HG03060 (cell line): ENCODE results near the gene ZBTB16.

Experiments
- ATAC-seq: cut with Tn5 transposase; IDR thresholded peaks from one replicate; pipeline ENCODE4 v1.9.1; 2021; ENCODE audit warnings: low read depth, moderate number of reproducible peaks; ENCODE audit not compliant: unreplicated experiment

Gene ZBTB16

DNA sequence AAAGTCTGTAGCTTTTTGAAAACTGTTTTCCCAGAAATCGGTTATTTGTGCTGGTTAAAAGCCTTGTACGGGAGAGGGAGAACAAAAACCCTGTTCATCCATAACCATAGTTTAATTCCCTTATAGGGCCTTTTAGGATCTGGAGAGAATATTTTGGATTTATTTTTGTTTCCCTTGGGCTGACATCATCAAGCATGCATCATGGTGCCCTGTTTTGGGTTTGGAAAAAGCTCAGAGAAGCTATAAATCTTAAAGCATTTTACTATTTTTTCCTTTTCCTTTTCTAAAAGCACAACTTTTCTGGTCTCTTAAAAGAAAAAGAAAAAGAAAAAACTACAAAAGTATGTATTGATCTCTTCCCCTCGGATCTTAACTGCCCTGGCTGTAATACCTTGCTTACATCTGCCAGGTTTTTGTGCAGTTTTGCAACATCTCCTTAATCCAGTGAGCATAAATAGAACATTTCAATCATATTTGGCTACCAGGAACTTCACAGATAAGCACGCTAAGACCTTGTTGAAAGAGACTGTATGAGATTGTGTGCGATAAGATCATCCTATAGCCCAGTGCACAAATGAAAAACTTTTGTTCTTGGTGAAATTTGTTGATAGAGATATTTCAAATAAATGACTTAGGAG is 88.0 kb downstream of the ZBTB16 start:
- ATAC-seq: no peak

DNA sequence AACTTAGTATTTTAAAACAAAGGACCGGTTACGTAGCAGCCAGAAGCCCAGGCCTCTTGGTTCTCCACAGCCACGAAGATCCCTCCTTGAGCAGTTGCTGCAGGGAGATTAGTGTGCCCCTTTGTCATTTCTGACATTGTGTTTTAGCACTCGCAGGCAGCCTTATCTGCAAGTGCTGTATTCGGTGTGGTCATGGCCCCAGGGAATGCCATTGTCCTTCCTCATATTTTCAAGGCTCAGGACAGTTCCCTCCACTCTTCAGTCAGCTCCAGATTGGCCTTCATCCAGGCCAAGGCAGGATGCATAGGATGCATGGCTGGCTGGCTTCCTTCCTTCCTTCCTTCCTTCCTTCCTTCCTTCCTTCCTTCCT is 88.5 kb downstream of the ZBTB16 start:
- no peak for ATAC-seq

DNA sequence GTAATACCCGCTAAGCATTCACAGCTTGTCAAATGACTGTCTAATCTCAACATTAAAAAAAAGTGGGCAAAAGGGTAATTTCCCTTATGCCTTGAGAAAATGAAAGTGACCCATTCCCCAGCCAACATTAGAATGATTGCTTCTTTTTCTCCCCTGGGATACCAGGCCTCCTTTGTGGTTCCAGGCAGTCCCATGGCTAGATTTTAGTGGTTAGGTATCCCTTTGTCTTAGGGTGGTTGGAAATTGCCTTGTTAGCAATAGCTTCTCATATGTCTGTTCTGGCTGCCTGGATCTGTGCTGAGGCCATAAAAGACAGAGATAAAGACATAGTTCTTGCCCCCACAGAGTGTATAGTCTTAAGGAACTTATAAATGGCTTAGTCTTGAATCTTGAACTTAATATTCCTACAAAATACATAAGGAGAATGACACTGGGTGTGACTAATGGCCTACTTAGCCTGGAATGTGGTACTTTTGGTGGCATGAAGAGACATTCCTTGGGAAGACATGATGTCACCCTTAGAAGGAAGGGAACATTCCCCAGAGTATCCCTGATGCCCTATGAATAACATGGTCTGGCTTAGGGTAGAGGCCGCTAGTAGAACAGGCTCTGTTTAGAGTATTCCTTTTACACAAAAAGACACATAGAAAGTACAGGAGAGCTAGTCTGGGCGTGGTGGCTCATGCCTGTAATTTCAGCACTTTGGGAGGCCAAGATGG is 90.3 kb downstream of the ZBTB16 start:
- no peak for ATAC-seq

DNA sequence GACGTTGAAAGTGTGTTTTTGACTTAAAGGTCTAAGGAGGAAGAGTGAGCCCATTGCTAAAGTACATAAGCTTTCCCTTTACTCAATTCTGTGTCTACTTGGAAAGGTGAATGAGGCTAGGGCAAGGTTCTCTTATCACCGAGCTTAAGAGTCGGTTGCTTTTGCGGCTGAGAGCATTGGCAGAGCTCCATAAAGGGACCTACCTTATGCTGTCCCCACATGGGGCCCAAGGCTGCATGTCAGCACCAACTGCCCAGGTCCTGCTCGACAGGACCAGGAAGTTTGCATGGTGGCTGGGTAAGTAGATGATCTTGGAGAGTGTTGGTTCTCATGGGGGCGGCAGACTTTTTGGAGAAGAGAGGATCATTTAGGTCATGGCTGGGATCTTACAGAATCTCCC is 91.2 kb downstream of the ZBTB16 start:
- no peak for ATAC-seq

DNA sequence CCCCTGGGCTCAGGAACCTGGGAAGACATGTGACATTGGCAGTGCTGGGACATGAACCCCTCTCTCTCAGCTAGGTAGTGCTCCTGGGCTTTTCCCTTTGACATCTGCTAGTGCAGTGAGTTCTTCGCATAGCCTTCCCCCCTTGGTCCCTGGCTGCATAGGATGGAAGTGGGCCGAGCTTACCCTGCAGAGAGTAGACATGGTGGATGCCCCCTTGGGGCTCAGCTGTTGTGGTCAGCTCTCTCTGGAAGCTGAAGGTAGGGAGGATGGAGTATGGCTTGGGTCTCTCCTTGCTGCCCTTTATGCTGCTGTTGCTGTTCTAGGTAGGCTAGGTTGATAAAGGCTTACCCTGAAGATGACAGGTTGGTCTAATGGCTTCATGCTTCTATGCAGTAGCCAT is 92.1 kb downstream of the ZBTB16 start:
- ATAC-seq: no peak

DNA sequence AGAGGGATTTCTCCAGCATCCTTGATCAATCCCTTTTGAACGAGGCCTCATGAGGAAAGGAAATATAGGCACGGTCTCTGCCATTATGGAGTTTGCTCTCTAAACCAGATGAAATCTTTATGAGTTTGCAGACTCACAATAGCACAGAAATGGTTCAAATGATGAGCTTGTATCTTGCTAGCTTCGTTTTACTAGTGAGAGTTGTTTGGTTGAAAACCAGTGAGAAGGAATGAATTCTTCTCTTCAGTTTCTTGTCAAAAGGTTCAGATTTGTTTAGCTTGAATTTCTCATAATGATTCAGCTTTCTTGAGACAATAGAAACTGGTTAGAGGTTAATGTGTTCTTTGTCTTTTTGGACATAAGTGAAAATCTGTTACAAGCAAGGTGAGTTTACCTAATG is 92.7 kb downstream of the ZBTB16 start:
- no peak for ATAC-seq

DNA sequence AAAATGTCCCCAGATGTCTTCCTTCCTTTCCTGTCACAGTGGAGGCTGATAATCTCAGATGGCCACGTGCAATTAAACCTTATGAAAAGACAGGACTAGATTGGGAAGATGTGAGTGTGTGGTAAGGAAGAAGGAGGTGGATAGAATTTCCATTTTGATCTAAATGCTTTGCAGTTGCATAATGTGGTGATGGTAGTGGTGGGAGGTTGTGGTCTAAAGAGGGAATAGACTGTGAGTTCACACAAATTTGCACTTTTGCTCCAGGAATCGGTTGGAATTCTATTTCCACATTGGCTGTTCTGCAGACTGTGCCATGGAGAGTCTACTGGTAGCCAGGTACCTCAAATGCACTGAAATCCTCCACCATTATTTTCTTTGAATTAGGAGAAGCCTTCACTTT is 93.3 kb downstream of the ZBTB16 start:
- ATAC-seq: no peak

DNA sequence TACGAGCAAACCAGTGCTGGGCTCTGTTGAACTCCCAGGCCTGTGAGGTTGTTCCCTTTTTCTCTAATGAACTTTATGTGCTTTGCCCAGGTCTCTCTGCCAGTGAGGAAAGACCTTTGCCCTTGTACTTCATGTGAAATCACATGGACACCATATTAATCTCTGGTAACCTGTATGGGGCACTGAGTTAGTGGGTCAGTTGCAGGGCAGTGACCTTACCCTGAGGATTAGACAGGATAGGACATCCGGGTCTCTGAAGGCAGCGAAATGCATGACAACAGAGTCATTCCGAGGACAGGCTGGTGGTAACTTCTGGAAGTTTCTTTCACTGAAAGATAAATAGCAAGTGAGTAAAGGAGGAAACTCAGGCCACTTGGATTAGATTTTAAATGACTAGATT is 93.7 kb downstream of the ZBTB16 start:
- ATAC-seq: no peak

DNA sequence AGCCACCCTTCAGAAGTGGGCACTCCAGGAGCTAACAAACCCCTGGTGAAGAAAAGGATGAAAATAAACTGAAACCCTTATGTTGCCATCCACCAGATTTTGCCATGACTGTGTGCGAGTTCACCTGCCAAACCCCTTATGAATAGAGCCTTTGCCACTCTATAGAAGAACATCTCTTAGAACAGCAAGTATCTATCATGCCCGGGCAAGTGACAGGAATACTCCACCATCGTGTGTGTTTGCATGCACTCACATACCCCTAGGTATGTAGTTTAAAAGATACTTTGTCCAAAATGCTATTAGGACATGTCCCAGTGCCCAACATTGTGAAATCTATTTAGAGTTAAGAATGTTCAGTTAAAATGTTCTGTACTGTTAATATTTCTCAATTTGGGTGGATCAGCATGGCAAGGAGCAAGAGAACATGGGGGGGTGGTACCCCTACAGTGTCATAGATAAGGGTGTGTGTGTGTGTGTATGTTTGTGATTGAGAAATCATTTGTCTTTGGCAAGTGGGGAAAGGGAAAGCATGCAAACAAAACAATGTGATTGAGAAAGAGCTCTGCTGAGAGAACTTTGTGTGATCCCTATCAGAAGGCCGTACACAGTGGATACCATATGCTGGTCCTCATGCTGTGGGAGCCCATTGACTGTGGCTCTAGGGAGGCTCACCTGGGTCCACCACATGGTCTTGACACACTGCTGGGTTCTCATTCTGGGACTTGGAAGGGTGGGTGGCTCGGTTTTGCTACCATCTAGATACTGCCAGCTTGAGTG is 94.9 kb downstream of the ZBTB16 start:
- ATAC-seq: no peak

DNA sequence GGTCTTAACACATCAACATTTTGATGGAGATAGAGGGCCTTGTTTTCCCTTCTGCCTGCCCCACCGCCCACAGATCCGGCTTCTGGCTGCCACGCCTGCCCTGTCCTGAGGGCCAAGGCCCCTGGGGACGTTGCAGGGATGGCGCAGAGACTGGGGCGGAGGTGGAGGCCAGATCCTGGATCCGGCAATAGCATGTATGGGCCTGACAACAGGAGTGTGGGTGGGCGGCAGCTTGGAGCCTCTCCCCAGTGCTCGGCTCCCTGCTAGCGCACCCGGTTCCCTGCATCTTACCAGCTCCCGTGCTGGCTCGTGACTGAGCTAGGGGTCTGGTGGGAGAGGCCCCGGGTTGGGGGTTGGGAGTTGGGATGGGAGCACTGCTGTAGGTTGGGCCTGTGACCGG is 95.6 kb downstream of the ZBTB16 start:
- no peak for ATAC-seq

DNA sequence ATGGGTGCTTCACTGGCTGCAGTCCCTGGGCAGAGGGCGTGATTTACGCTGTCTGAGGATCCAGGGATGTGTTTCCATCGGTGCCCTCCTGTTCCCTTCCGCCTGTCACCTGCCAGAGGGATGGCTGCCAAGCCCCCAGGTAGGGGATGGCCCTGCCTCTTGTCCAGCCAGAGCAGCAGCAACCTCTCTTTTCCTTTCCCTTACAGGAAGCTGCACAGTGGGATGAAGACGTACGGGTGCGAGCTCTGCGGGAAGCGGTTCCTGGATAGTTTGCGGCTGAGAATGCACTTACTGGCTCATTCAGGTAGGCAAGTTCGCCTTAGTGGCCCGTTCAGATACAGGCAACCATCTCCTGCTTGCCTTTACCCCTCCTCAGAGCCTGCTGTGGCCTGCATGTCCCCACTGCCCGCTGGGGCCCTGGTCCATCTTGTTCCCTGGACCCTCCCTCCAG is 96.6 kb downstream of the ZBTB16 start:
- no peak for ATAC-seq

DNA sequence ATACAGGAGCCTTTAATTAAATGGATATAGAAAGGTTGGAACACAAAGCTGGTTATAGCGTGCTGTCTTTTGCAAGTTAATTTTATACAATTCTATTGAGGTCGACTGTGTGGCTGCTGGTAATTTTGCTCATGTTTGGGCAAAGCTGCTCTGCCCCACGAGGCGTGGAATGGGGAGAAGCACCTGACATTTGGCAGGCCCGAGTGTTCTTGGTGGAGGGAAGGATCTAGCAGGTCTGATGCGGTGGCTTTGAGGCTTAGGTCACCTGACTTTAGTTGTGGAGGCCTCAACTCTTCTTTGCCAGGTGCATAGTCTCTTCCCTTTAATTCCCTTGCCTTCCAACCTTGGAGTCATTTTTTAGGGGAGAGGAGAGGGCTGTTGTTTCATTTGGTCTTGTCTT is 97.3 kb downstream of the ZBTB16 start:
- ATAC-seq: no peak

DNA sequence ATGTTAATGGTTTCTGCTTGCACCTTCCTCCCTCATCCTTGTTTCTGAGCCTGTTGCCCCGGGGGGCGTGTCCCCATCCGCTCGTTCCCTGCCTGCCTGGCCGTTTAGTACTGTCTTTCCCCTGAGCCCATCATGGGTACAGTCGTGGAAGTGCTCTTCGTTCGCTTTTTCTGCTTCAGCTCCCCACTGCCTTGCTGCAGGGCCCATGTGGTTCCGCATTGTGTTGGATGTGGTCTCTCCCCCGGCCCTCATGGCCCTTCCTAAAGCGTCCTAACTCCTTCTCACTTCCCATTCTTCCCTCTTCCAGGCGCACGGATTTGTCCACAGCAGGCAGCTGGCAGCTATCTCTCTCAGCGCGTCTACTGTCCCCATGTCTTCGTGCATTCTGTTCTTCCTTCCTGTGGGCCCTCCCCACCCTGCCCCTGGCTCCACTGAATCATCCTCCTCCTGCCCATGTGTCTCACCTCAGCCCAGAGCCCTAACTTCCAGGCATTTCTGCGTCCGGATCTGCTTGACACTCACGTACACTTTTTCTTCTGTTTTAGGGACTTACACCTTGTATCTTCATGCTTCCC is 98.1 kb downstream of the ZBTB16 start:
- no peak for ATAC-seq

DNA sequence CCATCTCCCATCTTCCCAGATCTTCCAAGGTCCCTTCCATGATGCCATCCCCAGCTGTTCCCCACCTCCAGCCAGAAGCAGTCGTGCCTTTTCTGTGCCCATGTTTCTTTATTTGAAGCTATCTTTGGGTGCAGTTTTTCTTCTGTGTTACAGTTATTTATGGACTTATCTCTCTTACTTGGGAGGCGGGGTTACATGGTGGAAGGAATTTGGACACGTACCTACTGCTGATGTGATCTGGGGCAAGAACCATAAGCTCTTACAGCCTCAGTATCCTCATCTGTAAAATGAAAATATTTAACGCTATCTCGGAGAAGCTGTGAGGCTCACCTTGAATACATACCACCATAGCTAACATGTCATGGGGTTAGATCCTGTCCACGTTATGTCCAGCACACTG is 98.9 kb downstream of the ZBTB16 start:
- no peak for ATAC-seq

DNA sequence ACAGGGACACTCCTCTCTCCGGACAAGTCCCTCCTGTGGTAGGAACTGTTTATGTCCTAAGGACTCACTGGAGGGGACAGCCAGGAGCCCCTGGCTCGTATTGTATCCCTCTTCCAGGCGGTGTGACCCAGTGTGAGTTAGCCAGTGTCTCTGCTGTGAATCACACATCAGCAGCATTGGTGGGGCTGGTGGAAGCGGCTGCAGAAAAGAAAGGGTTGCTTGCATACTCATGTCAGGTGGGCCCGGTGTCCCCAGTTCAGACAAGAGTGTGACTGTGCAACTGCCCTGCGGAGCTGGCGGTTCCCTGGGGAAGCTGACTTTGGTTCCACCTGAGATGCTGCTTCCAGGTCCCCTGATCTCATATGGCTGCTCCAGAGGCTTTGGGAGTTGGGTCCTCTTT is 99.4 kb downstream of the ZBTB16 start:
- ATAC-seq: no peak

DNA sequence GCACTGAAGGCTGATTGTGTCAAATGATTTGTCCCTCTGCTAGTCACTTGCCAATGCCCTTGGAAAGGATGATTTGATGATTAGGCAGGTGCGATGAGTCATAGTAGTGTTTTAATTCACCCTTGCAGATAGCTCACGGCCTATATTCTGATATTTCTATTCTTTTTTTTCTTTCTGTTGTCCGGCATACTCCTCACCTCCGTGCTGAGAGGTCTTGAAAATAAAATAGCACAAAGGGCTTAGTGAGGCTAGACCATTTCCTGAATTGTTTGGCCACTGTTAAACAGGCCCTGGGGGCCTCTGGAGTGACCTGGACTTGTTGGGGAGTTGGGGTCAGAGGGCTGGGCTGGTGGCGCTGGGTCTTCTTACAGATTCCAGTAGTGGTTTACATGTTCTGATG is 99.8 kb downstream of the ZBTB16 start:
- no peak for ATAC-seq

DNA sequence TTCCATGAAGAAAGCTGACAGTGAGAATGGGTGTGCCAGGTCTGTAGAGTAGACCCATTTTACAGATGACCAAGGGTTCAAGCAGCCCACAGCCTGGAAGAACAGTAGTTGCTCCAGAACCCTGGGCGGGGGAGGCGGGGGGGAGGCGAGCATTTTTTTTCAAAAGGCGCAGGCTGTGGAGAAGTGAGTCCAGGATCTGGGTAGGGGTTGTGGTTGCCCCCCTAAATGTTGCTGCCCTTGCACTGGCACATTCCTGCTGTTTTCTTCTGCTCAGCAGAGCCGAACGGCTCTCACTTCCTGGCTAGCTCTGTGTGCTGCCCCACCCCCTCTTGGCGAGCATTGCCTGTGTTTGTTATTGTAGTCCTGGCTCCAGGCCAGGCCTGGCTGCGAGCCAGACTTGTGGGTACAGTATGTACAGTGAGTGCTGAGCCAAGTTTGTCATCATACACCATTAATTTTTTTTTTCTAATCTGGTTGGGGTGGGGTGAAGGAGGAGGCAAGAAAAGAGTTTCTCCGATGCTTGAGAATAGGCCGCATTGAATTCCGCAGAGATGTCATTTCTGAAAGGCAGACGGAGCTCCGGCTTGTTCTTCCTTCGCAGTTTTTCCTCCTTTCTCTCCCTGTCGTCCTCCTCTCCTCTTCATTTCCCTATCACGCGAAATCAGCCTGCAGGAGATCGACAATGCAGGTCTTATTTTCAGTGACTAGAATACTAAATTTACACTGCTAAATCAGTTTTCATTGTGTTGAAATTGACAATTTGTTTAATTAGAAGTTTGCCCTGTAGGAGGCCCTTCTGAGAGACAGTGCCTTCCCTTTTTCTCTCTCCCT is 100.5 kb downstream of the ZBTB16 start:
- ATAC-seq: peak; percentile 70

DNA sequence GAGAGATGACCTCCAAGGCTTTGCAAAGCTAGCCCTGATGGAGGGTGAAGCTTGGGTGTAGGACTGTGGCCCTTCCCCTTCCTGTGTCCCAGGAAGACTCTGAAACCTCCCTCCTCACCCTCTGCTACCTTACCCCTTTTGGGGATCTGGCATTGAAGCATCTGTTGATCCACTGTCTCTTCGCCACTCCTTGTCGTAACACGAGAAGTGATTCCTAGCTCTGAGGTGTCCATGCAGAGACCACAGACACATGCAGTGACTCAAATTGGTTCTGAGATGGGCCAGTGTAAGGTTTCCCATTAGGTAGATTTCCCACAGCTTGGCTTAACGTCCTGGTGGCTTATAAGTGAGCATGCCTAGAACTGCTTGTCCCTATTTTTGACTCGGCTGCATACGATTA is 101.4 kb downstream of the ZBTB16 start:
- ATAC-seq: no peak

DNA sequence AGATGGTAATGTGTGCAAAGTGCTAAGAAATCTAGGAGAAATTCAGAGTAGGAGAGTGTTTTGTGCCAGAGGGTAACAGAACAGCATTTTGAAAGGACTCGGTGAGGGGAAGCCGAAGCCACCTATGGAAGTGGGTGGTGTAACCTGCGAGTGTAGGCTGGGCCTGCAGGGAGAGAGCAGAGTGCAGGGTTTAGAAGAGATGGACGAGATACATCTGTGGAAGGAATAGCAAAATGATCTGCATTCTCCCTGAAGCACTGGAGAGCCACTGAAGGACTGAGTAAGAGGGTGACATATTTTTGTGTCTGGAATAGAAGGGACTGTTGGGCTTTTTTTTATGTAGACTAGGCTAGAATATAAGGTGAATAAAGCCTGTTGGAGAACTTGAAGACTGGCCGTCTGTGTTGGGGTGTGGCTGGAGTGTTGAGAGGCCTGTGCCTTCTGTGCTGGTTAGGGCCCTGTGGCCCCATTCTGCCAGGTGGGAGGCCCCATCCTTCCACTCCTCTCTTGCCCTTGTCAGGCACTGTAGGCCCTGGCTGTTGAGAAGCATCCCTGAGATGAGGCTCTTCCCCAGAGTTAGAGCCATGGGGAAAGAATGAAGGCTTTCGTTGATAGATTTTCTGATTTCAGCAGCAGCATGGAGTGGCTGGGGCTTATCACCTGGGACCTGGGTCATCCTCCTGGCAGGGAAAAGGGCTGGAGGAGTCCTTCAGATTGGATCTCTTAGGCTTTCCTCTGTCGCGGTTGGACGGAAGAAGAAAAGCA is 102.2 kb downstream of the ZBTB16 start:
- ATAC-seq: no peak

DNA sequence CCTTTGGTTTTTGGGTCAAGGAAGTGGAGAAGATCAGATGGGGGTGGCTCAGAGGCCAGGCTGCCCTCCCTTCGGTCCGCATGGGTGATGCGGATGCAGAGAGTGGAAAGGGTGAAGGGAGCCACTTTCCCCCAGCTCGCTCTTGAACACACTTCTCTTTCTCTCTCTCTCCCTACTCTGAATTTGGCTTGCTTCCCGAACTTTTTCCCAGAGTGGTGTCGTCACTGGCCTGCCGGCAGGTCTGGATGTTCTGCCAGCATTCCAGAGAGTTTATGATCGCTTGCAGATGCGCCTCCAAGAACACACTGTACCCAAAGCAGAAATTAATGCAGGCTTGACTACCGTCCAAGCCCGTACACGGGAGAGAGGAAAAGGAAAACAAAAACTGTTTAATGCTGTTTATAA is 103.2 kb downstream of the ZBTB16 start:
- no peak for ATAC-seq
